ENCODE results near the gene CUL4A. TPM values are rescaled to one million over a fixed set of nuclear protein-coding genes. Genes with fewer than 3 reads are reported as not detected.
A peak's percentile ranks its signal among the peaks of the same experiment; 100 is the strongest.

CUL4A gene
- total and polyA plus RNA-seq, 7 donors, result 75.4 to 180 (median 135) TPM

- no peak for TF ChIP-seq CTCF (IDR thresholded peaks at IDR 0.05)
- H3K4me3 ChIP-seq, result no peak overlapping the region
- 81 to 83% (median 81%) methylated on average over 14 of the region's 14 CpGs for whole genome bisulfite sequencing, 3 donors
- H3K27me3 ChIP-seq (ENCODE audit: insufficient read depth in 3 of 3, low read length in 2 of 3), result no peaks in the 10 kb centered on the region
- H3K27ac ChIP-seq, result peak overlapping the region; percentile 77
- intact Hi-C loops (cut with DNase I), result no loop called here
- peaks cover 50% of the 10 kb centered on the region for H3K4me1 ChIP-seq
- ATAC-seq (no peak), DNase-seq (no peak)
- peaks cover 0 to 51% of the 10 kb centered on the region in 2 donors for H3K36me3 ChIP-seq (ENCODE audit: insufficient read depth in 1 of 2, low read depth in 1 of 2)
- no peaks in the 10 kb centered on the region for H3K9me3 ChIP-seq
Observed at GRCh38 chr13:113219256-113219940, 10.0 kb downstream of the CUL4A start.

- DNase-seq (no peak), ATAC-seq (no peak)
- intact Hi-C loops (cut with DNase I), result no loop called here
- H3K36me3 ChIP-seq (ENCODE audit: insufficient read depth in 1 of 2, low read depth in 1 of 2), result peaks cover 0 to 59% of the 10 kb centered on the region in 2 donors
- 71 to 79% (median 74%) methylated on average over 13 of the region's 13 CpGs for WGBS, 3 donors
- H3K4me1 ChIP-seq, result peaks cover 44% of the 10 kb centered on the region
- no peak overlapping the region for H3K4me3 ChIP-seq
- peak overlapping the region; percentile 44 for H3K27ac ChIP-seq
- no peaks in the 10 kb centered on the region for H3K27me3 ChIP-seq (ENCODE audit: insufficient read depth in 3 of 3, low read length in 2 of 3)
- no peaks in the 10 kb centered on the region for H3K9me3 ChIP-seq
- TF ChIP-seq CTCF (IDR thresholded peaks at IDR 0.05), result no peak
Observed at GRCh38 chr13:113220141-113220598, 10.8 kb downstream of the CUL4A start.

GRCh38 chr13:113220877-113221276 is 11.5 kb downstream of the CUL4A start:
- peak overlapping the region; percentile 44 for H3K27ac ChIP-seq
- peaks cover 41% of the 10 kb centered on the region for H3K4me1 ChIP-seq
- no peaks in the 10 kb centered on the region for H3K9me3 ChIP-seq
- no peak overlapping the region for H3K4me3 ChIP-seq
- 81 to 89% (median 87%) methylated on average over 7 of the region's 7 CpGs for WGBS, 3 donors
- intact Hi-C loops (cut with DNase I), result no loop called here
- H3K36me3 ChIP-seq (ENCODE audit: insufficient read depth in 1 of 2, low read depth in 1 of 2), result peaks cover 0 to 66% of the 10 kb centered on the region in 2 donors
- no peak for ATAC-seq
- no peaks in the 10 kb centered on the region for H3K27me3 ChIP-seq (ENCODE audit: insufficient read depth in 3 of 3, low read length in 2 of 3)
- no peak for DNase-seq
- TF ChIP-seq CTCF (IDR thresholded peaks at IDR 0.05), result no peak

GRCh38 chr13:113223070-113223469 is 13.7 kb downstream of the CUL4A start:
- TF ChIP-seq CTCF (IDR thresholded peaks at IDR 0.05), result no peak
- Histone ChIP-seq H3K4me1 (peaks cover 19% of the 10 kb centered on the region), H3K9me3 (no peaks in the 10 kb centered on the region), H3K4me3 (no peak overlapping the region), H3K27me3 (ENCODE audit: insufficient read depth in 3 of 3, low read length in 2 of 3) (no peaks in the 10 kb centered on the region), H3K27ac (no peak overlapping the region), H3K36me3 (ENCODE audit: insufficient read depth in 1 of 2, low read depth in 1 of 2) (peaks cover 2 to 88% of the 10 kb centered on the region in 2 donors)
- DNase-seq (no peak), ATAC-seq (no peak)
- 93 to 94% (median 94%) methylated on average over 7 of the region's 7 CpGs for WGBS, 3 donors
- intact Hi-C loops (cut with DNase I), result no loop called here

- WGBS, 3 donors, result 81 to 83% (median 81%) methylated on average over 10 of the region's 10 CpGs
- Histone ChIP-seq H3K4me3 (no peak overlapping the region), H3K4me1 (peaks cover 10% of the 10 kb centered on the region), H3K27me3 (ENCODE audit: insufficient read depth in 3 of 3, low read length in 2 of 3) (no peaks in the 10 kb centered on the region), H3K9me3 (no peaks in the 10 kb centered on the region), H3K36me3 (ENCODE audit: insufficient read depth in 1 of 2, low read depth in 1 of 2) (peaks cover 3 to 100% of the 10 kb centered on the region in 2 donors), H3K27ac (no peak overlapping the region)
- no peak for TF ChIP-seq CTCF (IDR thresholded peaks at IDR 0.05)
- ATAC-seq, result peak in 1 of 4 donors; percentile 28
- intact Hi-C loops (cut with DNase I), result no loop called here
- DNase-seq, result no peak
Observed at GRCh38 chr13:113224486-113224885, 15.1 kb downstream of the CUL4A start.
